PC-3 (cell line): ENCODE measurements around the gene ESRRG.

Source experiments
- EZH2 ChIP-seq: fragments of 300-600 bp; sonication (generic); IDR thresholded peaks from one replicate; pipeline ENCODE4 v1.6.1; 2017; ENCODE audit warnings: antibody characterized with exemption, mild to moderate bottlenecking, low read length; ENCODE audit not compliant: unreplicated experiment
- TF ChIP-seq, protein P1 (sequence below): fragments of 300-600 bp; sonication (generic); conservative IDR thresholded peaks from 2 replicates; pipeline ENCODE4 v1.5.1; 2017; ENCODE audit warnings: antibody characterized with exemption, low read depth, mild to moderate bottlenecking, low read length

DNA sequence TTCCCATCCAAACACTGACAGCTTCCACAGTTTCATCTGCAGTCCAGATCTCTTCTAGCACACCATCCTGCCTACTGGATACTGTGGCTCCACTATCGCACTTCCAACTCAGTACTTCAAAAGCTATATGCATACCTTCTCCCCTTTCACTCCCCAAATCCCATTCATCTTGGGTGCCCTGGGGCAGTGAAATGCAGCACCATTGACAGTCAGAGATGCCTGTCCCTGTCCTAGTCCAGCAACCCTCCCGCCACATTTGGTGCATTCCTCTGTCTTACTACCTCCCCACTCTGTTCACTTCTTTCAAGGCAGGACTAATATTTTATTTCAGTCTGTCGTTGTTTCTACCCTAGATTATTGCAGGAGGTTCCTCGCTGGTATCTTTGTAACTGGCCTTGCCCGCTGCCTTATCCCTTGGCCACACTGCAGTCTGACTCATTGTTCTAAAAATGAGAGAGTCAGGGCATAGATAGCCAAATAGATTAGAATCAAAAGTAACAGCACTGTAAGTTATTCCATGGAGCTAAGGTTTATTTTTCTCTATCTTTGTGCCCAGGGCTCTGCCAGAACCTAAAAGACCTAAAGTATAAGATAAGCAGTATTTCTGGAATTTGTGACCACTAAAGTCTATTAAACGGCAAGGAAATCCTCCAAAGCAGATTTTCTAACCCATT is 96.7 kb downstream of the ESRRG start:
- no peak for TF ChIP-seq EZH2
- TF ChIP-seq, protein P1, sequence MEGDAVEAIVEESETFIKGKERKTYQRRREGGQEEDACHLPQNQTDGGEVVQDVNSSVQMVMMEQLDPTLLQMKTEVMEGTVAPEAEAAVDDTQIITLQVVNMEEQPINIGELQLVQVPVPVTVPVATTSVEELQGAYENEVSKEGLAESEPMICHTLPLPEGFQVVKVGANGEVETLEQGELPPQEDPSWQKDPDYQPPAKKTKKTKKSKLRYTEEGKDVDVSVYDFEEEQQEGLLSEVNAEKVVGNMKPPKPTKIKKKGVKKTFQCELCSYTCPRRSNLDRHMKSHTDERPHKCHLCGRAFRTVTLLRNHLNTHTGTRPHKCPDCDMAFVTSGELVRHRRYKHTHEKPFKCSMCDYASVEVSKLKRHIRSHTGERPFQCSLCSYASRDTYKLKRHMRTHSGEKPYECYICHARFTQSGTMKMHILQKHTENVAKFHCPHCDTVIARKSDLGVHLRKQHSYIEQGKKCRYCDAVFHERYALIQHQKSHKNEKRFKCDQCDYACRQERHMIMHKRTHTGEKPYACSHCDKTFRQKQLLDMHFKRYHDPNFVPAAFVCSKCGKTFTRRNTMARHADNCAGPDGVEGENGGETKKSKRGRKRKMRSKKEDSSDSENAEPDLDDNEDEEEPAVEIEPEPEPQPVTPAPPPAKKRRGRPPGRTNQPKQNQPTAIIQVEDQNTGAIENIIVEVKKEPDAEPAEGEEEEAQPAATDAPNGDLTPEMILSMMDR = no peak
